Lower leg skin (tissue), 4 donors: ENCODE results near the gene FHAD1. TPM values are rescaled to one million over a fixed set of nuclear protein-coding genes. Genes with fewer than 3 reads are reported as not detected.

Source experiments
- DNase-seq, 2 donors: peaks; one replicate each; pipeline ENCODE4 v3.0.0-alpha.2; 2019; ENCODE audit warnings: low spot score in 2 of 2
- H3K4me3 ChIP-seq: fragments of 200-600 bp; sonication (generic); 2 replicates; pipeline ENCODE4 v1.5.1; 2017; ENCODE audit warnings: mild to moderate bottlenecking, low read depth; ENCODE audit not compliant: poor library complexity, severe bottlenecking
- CTCF ChIP-seq, 3 donors: fragments of 450-650 bp; IDR thresholded peaks; one replicate each; pipeline ENCODE4 v1.5.1; 2016; ENCODE audit warnings: antibody characterized with exemption in 3 of 3, mild to moderate bottlenecking in 3 of 3, moderate library complexity in 2 of 3
- POLR2A ChIP-seq, 2 donors: fragments of 450-650 bp; IDR thresholded peaks; one replicate each; pipeline ENCODE4 v1.6.1; 2016 to 2017; ENCODE audit warnings: antibody characterized with exemption in 2 of 2, mild to moderate bottlenecking in 1 of 2, moderate library complexity in 1 of 2
- WGBS, 2 donors: methylation state at CpG; one replicate each; pipeline ENCODE4 v1.1.5; 2018; 5-methylcytosine and 5-hydroxymethylcytosine counted together
- intact Hi-C: fragments of 100-400 bp; cut with DNase I; formaldehyde crosslinking; loops from one replicate; pipeline ENCODE4 v1.15.0; 2023; ENCODE audit warnings: low total_unique reads
- total RNA-seq, 4 donors: library from RNA; depleted of rRNA; stranded (reverse); fragments of >200 nt; gene quantifications; one replicate each; pipeline ENCODE4 v1.1.0, GENCODE V29; 2016

FHAD1 gene
- total RNA-seq, 4 donors from 2014 or later = 0.52 to 2.0 TPM; not detected in 2

GRCh38 chr1:15282038-15282437, 35.0 kb downstream of the FHAD1 start:
- intact Hi-C loops = no loop called here
- no peak for TF ChIP-seq CTCF (IDR thresholded peaks at IDR 0.05)
- TF ChIP-seq POLR2A (IDR thresholded peaks at IDR 0.05) = no peak
- 62 to 66% methylated on average over 2 of the region's 2 CpGs for WGBS, 2 donors
- no peak for DNase-seq
- no peak overlapping the region for H3K4me3 ChIP-seq

- peak in 1 of 2 donors; percentile 81 for DNase-seq
- WGBS, 2 donors = 49 to 55% methylated on average over 7 of the region's 7 CpGs
- TF ChIP-seq POLR2A (IDR thresholded peaks at IDR 0.05) (no peak), CTCF (IDR thresholded peaks at IDR 0.05) (no peak)
- H3K4me3 ChIP-seq = no peak overlapping the region
- intact Hi-C loops = no loop called here
Observed at GRCh38 chr1:15282810-15283474, 35.9 kb downstream of the FHAD1 start.

GRCh38 chr1:15283526-15283925, 36.5 kb downstream of the FHAD1 start:
- H3K4me3 ChIP-seq = no peak overlapping the region
- 38 to 51% methylated on average over 2 of the region's 2 CpGs for WGBS, 2 donors
- DNase-seq = peak; percentile 55 to 83
- intact Hi-C loops = no loop called here
- TF ChIP-seq CTCF (IDR thresholded peaks at IDR 0.05) = no peak
- no peak for TF ChIP-seq POLR2A (IDR thresholded peaks at IDR 0.05)

GRCh38 chr1:15286452-15286851, 39.4 kb downstream of the FHAD1 start:
- H3K4me3 ChIP-seq = no peak overlapping the region
- 68 to 74% methylated on average over 4 of the region's 4 CpGs for WGBS, 2 donors
- intact Hi-C loops = no loop called here
- DNase-seq = peak in 1 of 2 donors; percentile 45
- TF ChIP-seq POLR2A (IDR thresholded peaks at IDR 0.05) = no peak
- no peak for TF ChIP-seq CTCF (IDR thresholded peaks at IDR 0.05)

- intact Hi-C loops = no loop called here
- peak in 1 of 2 donors; percentile 60 for DNase-seq
- no peak overlapping the region for H3K4me3 ChIP-seq
- WGBS, 2 donors = 57 to 63% methylated on average over 9 of the region's 9 CpGs
- TF ChIP-seq CTCF (IDR thresholded peaks at IDR 0.05) (no peak), POLR2A (IDR thresholded peaks at IDR 0.05) (no peak)
Observed at GRCh38 chr1:15287035-15287979, 40.3 kb downstream of the FHAD1 start.
